ENCODE data around the gene CALHM2.

DNA sequence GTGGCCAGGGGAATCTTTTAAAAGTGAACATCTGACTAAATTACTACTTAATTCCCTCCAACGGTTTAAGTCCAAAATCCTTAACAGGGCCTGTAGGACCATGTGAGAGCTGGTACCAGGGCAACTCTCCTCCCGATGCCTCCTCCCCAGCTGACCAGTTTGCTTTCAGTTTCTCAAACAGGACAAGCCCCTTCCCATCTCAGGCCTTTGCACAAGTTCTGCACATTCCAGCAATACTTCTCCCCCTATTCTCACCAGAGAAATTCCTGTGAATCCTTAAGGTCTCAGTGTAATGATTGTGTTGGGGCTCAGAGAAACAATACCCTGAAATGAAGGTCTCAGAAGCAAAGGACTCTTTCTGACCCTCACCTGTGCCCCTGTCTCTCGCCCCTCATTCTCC, 14.6 kb upstream of the CALHM2 start:
- TF ChIP-seq CTCF (IDR thresholded peaks at IDR 0.05) (no peak), POLR2A (IDR thresholded peaks at IDR 0.05) (no peak), POLR2AphosphoS5 (IDR thresholded peaks at IDR 0.05) (no peak)

Measured in breast epithelium (tissue), 3 donors.